ENCODE results near the gene REPIN1.

DNA sequence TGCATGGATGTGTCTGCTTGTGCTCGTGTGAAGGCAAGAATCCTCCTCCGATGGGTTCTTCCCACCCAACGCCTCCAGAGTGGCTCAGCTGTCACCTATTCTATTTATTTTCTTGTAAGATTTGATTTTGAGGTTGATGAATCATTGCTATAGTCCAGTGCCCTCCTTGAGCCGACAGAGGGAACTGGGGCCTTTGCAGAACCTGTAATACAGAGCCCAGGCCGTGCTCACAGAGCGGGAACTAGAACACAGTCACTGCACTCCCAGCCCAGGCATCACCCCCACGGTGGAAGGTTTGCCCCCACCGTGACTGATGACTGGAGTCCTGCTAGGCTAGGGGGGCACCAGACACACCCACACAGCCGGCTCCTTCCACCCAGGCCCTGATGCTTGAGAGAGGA is 29.2 kb upstream of the REPIN1 start:
- TF ChIP-seq POLR2AphosphoS5 (IDR thresholded peaks at IDR 0.05; ENCODE audit: low read depth, low read length) (no peak), YY1 (IDR thresholded peaks at IDR 0.05; ENCODE audit: low read depth) (no peak), FOXM1 (IDR thresholded peaks at IDR 0.05; ENCODE audit: low read depth) (no peak), SIN3A (IDR thresholded peaks at IDR 0.05; ENCODE audit: borderline replicate concordance, low read depth, low read length) (no peak), EP300 (IDR thresholded peaks at IDR 0.05; ENCODE audit: borderline replicate concordance in 1 of 2, low read depth in 1 of 2, low read length in 1 of 2) (no peak)
- TF ChIP-seq, protein P1, sequence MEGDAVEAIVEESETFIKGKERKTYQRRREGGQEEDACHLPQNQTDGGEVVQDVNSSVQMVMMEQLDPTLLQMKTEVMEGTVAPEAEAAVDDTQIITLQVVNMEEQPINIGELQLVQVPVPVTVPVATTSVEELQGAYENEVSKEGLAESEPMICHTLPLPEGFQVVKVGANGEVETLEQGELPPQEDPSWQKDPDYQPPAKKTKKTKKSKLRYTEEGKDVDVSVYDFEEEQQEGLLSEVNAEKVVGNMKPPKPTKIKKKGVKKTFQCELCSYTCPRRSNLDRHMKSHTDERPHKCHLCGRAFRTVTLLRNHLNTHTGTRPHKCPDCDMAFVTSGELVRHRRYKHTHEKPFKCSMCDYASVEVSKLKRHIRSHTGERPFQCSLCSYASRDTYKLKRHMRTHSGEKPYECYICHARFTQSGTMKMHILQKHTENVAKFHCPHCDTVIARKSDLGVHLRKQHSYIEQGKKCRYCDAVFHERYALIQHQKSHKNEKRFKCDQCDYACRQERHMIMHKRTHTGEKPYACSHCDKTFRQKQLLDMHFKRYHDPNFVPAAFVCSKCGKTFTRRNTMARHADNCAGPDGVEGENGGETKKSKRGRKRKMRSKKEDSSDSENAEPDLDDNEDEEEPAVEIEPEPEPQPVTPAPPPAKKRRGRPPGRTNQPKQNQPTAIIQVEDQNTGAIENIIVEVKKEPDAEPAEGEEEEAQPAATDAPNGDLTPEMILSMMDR (IDR thresholded peaks at IDR 0.05) = no peak
